C4-2B (cell line): ENCODE measurements around the gene MYO1D.

ENCODE experiments used
- CTCF ChIP-seq: fragments of 450-650 bp; conservative IDR thresholded peaks from 2 replicates; pipeline ENCODE4 v1.5.1; 2017; ENCODE audit warnings: mild to moderate bottlenecking
- ZFX ChIP-seq: fragments of 450-650 bp; IDR thresholded peaks from 2 replicates; pipeline ENCODE4 v1.6.1; 2017

GRCh38 chr17:32541640-32542039 is 335.3 kb downstream of the MYO1D start:
- TF ChIP-seq CTCF (no peak), ZFX (no peak)
